NB4 (cell line): Measurements from ENCODE around the gene C2orf68.

Source experiments
- DNase-seq: peaks from one replicate; pipeline ENCODE4 v3.0.0; 2010; ENCODE audit warnings: low read depth
- H3K4me3 ChIP-seq: one replicate; pipeline ENCODE4 v1.5.1; 2011; ENCODE audit warnings: mild to moderate bottlenecking, low read depth, low read length, moderate library complexity
- CTCF ChIP-seq: IDR thresholded peaks from one replicate; pipeline ENCODE4 v1.5.1; 2012; ENCODE audit warnings: low read depth, low read length
- MAX ChIP-seq: IDR thresholded peaks from 2 replicates; pipeline ENCODE4 v1.6.1; 2011; ENCODE audit warnings: low read depth, low read length
- MYC ChIP-seq: IDR thresholded peaks from 2 replicates; pipeline ENCODE4 v1.6.1; 2011; ENCODE audit warnings: low read depth, low read length
- POLR2A ChIP-seq: IDR thresholded peaks from 2 replicates; pipeline ENCODE4 v1.6.1; 2011; ENCODE audit warnings: mild to moderate bottlenecking; ENCODE audit not compliant: insufficient read length; ENCODE audit errors: extremely low read depth

The C2orf68 gene

GRCh38 chr2:85649201-85650190 lies 37.6 kb upstream of the C2orf68 start:
- H3K4me3 ChIP-seq, result no peak overlapping the region
- TF ChIP-seq CTCF, result no peak
- TF ChIP-seq MYC, result no peak

GRCh38 chr2:85648619-85649018 lies 36.8 kb upstream of the C2orf68 start:
- TF ChIP-seq MYC (no peak), CTCF (peak; percentile 40)
- DNase-seq, result peak; percentile 68
- H3K4me3 ChIP-seq, result no peak overlapping the region

More at GRCh38 chr2:85649201-85650190, 37.6 kb upstream of the C2orf68 start:
- no peak for DNase-seq

GRCh38 chr2:85647823-85648526 lies 36.1 kb upstream of the C2orf68 start:
- TF ChIP-seq MAX (no peak), MYC (no peak), POLR2A (no peak), CTCF (no peak)
- peak; percentile 79 for DNase-seq
- no peak overlapping the region for H3K4me3 ChIP-seq

- TF ChIP-seq MYC (no peak), CTCF (no peak), MAX (no peak), POLR2A (no peak)
- no peak overlapping the region for H3K4me3 ChIP-seq
- no peak for DNase-seq
Measured at GRCh38 chr2:85646166-85646565, 34.3 kb upstream of the C2orf68 start.

GRCh38 chr2:85644909-85645308 lies 33.0 kb upstream of the C2orf68 start:
- no peak for DNase-seq
- no peak overlapping the region for H3K4me3 ChIP-seq
- TF ChIP-seq POLR2A (no peak), MAX (no peak), MYC (no peak), CTCF (no peak)
